Activated T-cell treated with anti-CD3 and anti-CD28 coated beads, Interleukin-2, amount 50 U/mL, for 1 hour (primary cell): Measurements from ENCODE around the gene COX14.

ENCODE experiments used
- DNase-seq: peaks from one replicate; pipeline ENCODE4 v3.0.0-alpha.2; 2020

The COX14 gene

DNA sequence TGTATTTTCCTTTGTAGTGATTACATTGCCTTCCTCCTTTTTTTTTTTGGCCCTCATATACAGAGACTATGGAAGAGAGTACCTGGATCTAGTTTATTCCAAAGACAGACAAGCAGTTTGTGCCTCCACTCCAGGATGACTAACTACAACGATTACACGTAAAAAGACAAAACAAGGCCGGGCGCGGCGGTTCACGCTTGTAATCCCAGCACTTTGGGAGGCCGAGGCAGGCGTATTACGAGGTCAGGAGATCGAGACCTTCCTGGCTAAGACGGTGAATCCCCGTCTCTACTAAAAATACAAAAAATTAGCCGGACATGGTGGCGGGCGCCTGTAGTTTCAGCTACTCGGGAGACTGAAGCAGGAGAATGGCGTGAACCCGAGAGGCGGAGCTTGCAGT, 52.9 kb downstream of the COX14 start:
- DNase-seq, result no peak

DNA sequence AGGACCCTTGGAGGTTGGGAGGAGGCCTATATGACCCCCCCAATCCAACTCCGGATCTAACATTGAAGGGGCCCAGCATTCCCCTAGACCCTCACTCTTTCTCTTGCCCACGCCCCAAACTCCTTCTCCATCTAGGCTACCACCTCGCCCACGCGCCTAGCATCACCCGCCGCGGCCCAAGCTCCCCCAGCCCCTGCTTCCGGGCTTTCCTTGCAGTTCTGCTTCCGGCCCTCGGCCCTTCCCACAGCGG, 54.7 kb downstream of the COX14 start:
- no peak for DNase-seq

DNA sequence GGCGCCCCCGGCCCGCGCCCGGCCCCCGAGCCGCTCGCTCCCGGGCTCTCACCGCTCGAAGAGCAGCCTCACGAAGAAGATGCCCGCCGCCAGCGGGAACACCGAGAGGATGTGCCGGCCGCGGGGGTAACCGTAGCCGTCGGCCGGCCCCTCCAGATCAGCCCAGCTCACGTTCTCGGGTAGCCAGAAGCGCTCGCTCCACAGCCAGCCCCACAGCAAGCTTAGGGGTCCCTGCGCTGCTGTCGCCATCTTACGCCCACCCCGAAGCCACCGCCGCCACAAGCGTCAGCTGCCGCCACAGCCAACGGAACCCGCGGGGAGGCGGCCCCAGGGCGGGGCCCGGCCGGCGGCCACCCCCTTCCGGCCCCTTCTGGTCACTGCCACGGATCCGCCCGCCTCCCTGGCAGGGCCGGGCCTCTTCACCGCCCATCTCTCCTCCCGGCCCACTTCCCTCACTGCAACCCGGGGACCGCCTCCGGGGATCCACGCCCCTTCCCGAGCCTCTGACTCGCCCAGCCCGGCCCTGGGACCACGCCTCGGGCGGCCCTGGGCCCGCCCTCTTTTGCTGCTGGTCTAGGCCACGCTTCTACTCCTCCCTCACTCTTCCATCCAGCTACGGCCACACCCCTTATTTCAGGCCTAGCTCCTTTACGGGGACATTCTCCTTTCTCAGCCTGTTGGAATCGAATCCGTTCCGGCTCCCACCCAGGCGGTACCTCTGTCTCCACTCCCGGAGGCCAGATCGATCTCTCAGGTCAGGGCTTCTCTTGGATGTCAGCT, 55.2 kb downstream of the COX14 start, which contains the start of gene CERS5:
Gene CERS5, minus strand, starts transcription at position 321 of the 780 bp plus-strand sequence. Its CDS starts 72 bp downstream, at position 249.
- peak; percentile 96 for DNase-seq
